Stimulated activated CD8-positive, alpha-beta memory T cell treated with anti-CD3 and anti-CD28 coated beads, Interleukin-15, amount 100 ng/mL, for 48 hours (primary cell): Measurements from ENCODE around the gene LMOD2.

Experiments
- DNase-seq, 2 donors: peaks; one replicate each; pipeline ENCODE4 v3.0.0-alpha.2; 2020; ENCODE audit warnings: low read depth in 2 of 2

Gene LMOD2

GRCh38 chr7:123639631-123640030 lies 16.0 kb upstream of the LMOD2 start:
- DNase-seq = no peak

DNA sequence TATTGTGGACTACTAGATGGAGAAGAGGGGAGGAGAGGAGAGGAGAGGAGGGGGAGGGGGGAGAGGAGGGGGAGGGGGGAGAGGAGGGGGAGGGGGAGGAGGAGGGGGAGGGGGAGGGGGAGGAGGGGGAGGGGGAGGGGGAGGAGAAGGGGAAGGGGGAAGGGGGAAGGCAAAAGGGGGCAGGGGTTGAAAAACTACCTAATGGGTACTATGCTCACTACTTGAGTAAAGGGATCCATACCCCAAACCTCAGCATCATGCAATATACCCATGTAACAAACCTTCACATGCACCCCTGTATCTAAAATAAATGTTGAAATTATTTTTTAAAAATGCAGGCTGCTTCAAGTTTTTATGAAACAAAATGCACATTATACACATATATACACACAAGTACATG lies 15.1 kb upstream of the LMOD2 start:
- no peak for DNase-seq

DNA sequence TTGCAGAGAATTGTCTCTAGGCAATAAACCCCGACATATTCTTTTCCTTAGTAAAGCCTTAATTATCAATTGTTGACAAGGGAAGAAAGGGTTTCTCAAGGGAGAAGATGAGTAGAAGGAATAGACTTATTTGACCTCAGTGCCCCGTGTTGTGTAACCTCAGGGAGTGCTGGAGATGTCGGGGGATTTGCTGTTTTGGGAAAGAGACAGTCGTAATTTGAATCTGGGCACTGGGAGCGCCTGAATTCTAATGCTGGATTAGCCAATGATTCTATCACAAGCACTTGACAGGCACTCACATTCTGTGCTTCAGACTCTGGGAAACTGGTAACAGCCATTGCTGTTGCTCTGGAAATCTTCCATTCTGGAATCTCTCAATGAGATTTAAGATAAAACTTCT lies 13.8 kb upstream of the LMOD2 start:
- DNase-seq = no peak

DNA sequence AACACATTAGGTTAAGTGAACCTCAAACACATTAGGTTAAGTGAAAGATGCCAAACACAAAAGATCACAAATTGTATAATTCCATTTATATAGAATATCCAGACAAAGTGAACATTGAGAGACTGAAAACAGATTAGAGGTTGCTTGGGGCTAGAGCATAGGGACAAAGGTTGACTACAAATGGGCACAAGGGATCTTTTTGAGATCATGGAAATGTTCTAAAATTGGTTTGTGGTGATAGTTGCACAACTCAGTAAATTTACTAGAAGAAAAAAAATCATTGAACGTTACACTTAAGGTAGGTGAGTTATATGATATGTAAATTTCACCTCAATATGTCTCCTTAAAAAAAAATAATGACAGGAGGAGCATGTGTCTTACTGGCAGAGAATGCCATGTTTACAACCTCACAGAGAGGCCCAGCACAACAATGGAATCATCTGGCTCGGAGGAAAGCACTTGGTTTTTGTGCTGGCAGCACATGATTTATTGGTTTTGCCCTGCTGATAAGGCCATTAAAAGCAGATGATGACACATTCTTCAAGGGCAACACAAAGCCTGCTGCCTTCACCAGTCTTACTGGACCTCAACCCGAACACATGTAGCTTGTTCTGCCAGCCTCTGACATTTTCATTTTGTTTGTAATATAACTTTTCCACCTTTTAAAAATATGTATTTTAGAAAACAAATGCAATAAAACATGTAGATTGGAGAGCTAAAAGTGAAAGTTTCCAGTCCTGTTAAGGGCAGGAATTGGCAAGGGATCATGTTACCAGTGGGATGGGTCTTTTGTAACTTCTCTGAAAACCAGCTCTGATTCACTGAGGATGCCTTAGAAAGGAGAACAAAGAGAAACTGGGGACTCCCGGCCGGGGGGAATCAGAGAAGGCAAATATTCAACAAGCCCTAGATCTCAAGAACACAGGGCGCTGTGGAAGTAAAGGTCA lies 11.9 kb upstream of the LMOD2 start:
- no peak for DNase-seq

DNA sequence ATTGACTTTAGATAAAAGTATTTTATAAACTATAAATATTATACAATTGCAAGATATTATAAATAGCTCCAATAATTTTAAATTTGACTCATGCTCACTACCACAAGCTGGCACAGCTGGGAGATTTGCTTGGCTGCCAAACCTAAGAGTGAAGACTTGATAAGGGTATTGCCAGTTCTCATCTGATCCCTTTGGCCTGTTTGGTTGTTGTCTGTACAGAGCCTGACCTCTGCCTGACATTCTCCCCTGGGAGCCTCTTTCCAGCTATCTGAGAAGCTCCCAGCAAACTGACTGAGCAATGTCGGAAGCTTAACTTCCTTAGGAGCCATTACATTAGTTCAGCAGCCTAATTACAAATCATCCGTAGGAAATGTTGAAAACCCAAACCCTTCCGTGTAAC lies 10.2 kb upstream of the LMOD2 start:
- DNase-seq = no peak

DNA sequence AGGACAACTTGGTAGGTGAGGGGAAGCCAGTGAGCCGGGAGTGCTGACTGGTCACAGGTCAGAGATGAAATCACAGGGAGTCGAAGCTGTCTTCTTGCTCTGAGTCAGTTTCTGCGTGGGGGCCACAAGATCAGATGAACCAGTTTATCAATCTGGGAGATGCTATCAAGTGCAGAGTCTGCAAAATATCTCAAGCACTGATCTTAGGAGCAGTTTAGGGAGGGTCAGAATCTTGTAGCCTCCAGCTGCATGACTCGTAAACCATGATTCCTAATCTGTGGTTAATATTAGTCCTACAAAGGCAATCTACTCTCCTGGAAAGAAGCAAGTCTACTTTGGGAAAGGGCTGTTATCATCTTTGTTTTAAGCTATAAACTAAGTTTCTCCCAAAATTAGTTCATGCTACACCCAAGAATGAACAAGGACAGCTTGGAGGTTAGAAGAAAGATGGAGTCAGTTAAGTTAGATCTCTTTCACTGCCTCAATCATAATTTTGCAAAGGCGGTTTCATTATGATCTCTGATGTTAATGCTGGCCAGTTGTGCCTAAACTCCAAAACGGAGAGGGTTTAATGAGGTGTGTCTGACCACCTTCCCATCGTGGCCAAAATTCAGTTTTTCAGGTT lies 8.4 kb upstream of the LMOD2 start:
- DNase-seq = no peak

DNA sequence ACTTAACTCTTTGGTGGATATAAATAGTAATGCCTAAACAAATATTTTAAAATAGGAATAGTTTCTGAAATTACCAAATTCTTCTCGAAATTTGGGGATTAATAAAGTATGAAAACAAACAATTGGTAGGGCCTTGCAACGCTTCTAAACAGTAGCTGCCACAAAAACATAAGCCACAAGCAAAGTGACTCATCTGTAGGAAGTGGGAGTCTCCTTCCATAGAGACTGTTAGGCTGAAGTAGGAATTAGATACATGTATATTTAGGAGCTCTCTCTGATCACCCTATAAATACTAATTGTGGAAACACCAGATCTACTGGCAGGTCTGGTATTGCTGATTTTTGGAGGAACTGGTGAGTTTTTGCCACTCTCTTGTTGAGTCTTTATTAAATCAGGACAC lies 5.7 kb upstream of the LMOD2 start:
- no peak for DNase-seq

GRCh38 chr7:123650595-123650994 lies 5.1 kb upstream of the LMOD2 start:
- no peak for DNase-seq

DNA sequence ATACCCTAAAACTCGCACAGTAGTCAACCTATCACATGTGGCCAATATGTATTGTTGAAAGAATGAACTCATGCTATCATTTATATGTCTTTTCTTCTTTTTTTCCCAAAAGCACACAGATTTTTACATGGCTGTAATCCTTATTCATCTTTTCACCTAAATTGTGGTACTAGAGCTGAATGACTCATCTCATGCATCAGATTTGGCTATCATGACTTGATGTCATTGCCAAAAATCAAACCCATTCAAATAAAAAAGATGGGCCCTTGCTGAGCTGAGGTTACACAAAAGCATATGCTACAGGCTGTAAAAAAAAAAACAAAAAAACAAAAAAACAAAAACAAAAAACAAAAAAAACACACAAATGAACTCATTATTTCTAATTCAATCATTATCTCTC lies 3.3 kb upstream of the LMOD2 start:
- no peak for DNase-seq

DNA sequence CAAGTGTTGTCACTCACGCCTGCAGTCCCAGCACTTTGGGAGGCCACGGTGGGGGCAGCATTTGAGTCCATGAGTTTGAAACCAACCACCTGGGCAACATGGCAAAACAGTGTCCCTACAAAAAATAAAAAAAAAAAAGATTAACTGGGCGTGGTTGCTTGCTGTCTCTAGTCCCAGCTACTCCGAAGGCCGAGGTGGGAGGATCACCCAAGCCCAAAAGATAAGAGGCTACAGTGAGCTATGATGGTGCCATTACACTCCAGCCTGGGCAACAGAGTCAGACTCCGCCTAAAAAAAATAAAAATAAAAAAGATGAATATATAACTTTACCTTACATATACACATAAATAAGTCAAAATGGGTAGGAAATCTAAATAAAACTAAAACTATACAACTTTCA lies 2.5 kb upstream of the LMOD2 start:
- DNase-seq = no peak

DNA sequence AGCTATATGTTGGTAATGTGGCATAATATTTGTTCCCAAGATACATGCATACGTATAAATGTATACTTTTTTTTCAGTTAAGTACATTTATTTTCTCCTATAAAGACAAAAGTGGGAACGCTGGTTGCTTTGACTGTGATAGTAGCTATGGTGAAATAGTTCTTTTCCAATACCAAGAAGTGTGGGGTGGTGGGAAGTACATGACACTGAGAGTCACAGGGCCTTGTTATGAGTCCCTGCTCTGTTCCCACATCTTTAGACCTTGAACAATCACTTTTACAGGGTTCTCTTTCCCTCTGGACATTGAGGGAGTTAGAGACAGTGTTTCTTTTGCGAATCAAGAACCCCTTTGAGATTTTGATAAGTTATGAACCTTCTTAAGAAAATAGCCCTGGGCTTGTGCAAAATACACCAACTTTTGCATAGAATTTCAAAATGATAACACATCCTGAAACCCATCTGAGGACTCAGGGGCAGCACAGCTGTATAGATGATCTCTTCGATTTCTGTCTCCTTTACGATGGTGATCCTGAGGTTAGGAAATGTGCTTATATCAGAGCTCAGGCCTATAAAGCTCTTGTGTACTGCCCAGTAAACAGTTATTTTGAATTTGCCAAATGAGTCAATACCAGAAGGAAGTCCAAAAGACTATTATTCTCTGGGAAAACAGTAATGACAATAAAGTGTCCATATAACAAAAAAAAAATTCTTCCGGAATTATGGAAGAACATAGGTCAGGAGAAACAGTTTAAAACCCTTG lies 1.1 kb downstream of the LMOD2 start:
- no peak for DNase-seq

DNA sequence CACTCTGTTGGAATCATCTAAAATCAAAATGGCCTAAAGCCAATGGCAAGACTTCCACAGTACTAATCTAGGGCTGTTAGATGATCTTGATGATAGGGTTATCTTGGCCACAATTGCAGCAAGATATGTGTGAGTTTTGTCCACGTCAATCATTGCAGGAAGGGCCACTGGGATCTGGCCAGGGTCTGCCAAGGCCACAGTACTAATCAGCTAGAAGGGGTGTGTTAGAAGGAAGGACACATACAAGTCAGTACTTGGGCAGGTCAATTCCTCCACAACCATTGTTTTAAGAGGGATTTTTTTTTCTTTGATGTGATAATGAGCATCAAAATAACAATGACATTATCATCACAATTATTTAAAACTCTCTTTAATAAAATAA lies 1.6 kb downstream of the LMOD2 start:
- no peak for DNase-seq

- no peak for DNase-seq
Measured at GRCh38 chr7:123658023-123658422, 2.4 kb downstream of the LMOD2 start.

GRCh38 chr7:123660514-123661354 lies 5.1 kb downstream of the LMOD2 start:
- DNase-seq = no peak

GRCh38 chr7:123661765-123662164 lies 6.1 kb downstream of the LMOD2 start:
- no peak for DNase-seq

GRCh38 chr7:123662293-123662692 lies 6.6 kb downstream of the LMOD2 start:
- no peak for DNase-seq

- DNase-seq = no peak
Measured at GRCh38 chr7:123662755-123663154, 7.1 kb downstream of the LMOD2 start.

DNA sequence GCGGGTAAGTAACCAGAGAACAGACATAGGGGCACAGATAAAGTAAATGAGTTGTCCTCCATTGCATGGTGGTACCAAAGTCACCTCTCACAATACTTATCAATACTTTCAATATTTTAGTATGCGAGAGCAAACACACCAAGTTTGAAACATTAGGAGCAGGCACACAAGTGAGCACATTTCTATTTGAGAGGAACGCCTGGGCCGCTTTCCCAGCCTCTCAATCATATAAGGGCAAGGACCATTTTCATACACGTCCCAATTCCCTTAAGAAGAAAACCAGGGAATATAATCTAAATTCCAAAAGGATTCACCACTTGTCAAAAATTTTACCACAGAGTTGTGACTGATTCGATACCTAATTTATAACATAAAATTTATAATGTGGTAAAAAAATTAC lies 7.5 kb downstream of the LMOD2 start:
- no peak for DNase-seq

GRCh38 chr7:123665157-123665556 lies 9.5 kb downstream of the LMOD2 start:
- DNase-seq = no peak

GRCh38 chr7:123665896-123666295 lies 10.2 kb downstream of the LMOD2 start:
- DNase-seq = no peak

GRCh38 chr7:123666492-123666891 lies 10.8 kb downstream of the LMOD2 start:
- DNase-seq = no peak

GRCh38 chr7:123669485-123669884 lies 13.8 kb downstream of the LMOD2 start:
- no peak for DNase-seq
